Endodermal cell (in vitro differentiated cells): ENCODE results near the gene KLF7. TPM values are rescaled to one million over a fixed set of nuclear protein-coding genes. Genes with fewer than 3 reads are reported as not detected.

Source experiments
- DNase-seq: peaks from one replicate; pipeline ENCODE4 v3.0.0-alpha.2; 2017
- H3K27ac ChIP-seq: 2 replicates; pipeline ENCODE4 v1.5.1; 2013; ENCODE audit warnings: mild to moderate bottlenecking, low read depth, low read length, moderate library complexity
- H3K27me3 ChIP-seq: 2 replicates; pipeline ENCODE4 v1.6.1; 2013; ENCODE audit warnings: mild to moderate bottlenecking, low read length, moderate library complexity; ENCODE audit not compliant: insufficient read depth, control insufficient read depth, poor library complexity, severe bottlenecking
- H3K36me3 ChIP-seq: 2 replicates; pipeline ENCODE4 v1.7.0; 2013; ENCODE audit warnings: mild to moderate bottlenecking, low read length, moderate library complexity; ENCODE audit not compliant: control insufficient read depth, insufficient read depth
- H3K4me1 ChIP-seq: one replicate; pipeline ENCODE4 v1.7.0; 2013; ENCODE audit warnings: low read length; ENCODE audit not compliant: control insufficient read depth, insufficient read depth
- H3K4me3 ChIP-seq: 2 replicates; pipeline ENCODE4 v1.5.1; 2013; ENCODE audit warnings: mild to moderate bottlenecking, low read length, moderate library complexity
- H3K9ac ChIP-seq: 2 replicates; pipeline ENCODE4 v1.6.1; 2013; ENCODE audit warnings: mild to moderate bottlenecking, low read length, moderate library complexity; ENCODE audit not compliant: poor library complexity, severe bottlenecking; ENCODE audit errors: extremely low read depth
- H3K9me3 ChIP-seq: 2 replicates; pipeline ENCODE4 v1.6.1; 2013; ENCODE audit warnings: mild to moderate bottlenecking, low read length, moderate library complexity; ENCODE audit not compliant: control insufficient read depth
- H3K27ac Mint-ChIP-seq: 2 replicates; pipeline ENCODE4 v1.8.0; 2020; ENCODE audit warnings: mixed read lengths
- H3K27me3 Mint-ChIP-seq: 2 replicates; pipeline ENCODE4 v1.8.0; 2021; ENCODE audit warnings: mild to moderate bottlenecking, mixed read lengths; ENCODE audit not compliant: insufficient read depth
- H3K36me3 Mint-ChIP-seq: 2 replicates; pipeline ENCODE4 v1.8.0; 2020; ENCODE audit warnings: low read depth, mixed read lengths
- H3K4me1 Mint-ChIP-seq: 2 replicates; pipeline ENCODE4 v1.8.0; 2020; ENCODE audit warnings: mixed read lengths
- H3K4me3 Mint-ChIP-seq: 2 replicates; pipeline ENCODE4 v1.8.0; 2020; ENCODE audit warnings: mild to moderate bottlenecking, moderate library complexity, mixed read lengths
- H3K9me3 Mint-ChIP-seq: 2 replicates; pipeline ENCODE4 v1.8.0; 2020; ENCODE audit warnings: mild to moderate bottlenecking, mixed read lengths
- WGBS, 2 experiments: methylation state at CpG; one replicate each; pipeline versions ENCODE4 v1.1.5 to v1.1.7; 2013; ENCODE audit warnings: missing lambda C conversion rate in 2 of 2, mixed read lengths in 1 of 2; ENCODE audit not compliant: insufficient coverage in 1 of 2, insufficient read length in 1 of 2; 5-methylcytosine and 5-hydroxymethylcytosine counted together
- total RNA-seq, 2 donors: library from RNA; stranded (reverse); fragmentation: NEBNext Ultra II Directional in 1 of 2; extraction: Animal tissue kit (Norgen Biotek cat#: 25700) in 1 of 2; gene quantifications; 2 replicates in 1 of 2; 3 replicates in 1 of 2; pipeline ENCODE4 v1.2.1, GENCODE V29; 2021
- TF ChIP-seq, protein P1 (sequence below): fragments of 200-600 bp; sonication (generic); conservative IDR thresholded peaks from 2 replicates; pipeline ENCODE4 v1.5.0; 2021; ENCODE audit warnings: antibody characterized with exemption, mild to moderate bottlenecking

KLF7 gene
- total RNA-seq, 2 donors from 2014 or later, result 27.4 to 27.8 TPM

- DNase-seq, result no peak
- H3K27me3 Mint-ChIP-seq, result no peaks in the 10 kb centered on the region
- TF ChIP-seq, protein P1, sequence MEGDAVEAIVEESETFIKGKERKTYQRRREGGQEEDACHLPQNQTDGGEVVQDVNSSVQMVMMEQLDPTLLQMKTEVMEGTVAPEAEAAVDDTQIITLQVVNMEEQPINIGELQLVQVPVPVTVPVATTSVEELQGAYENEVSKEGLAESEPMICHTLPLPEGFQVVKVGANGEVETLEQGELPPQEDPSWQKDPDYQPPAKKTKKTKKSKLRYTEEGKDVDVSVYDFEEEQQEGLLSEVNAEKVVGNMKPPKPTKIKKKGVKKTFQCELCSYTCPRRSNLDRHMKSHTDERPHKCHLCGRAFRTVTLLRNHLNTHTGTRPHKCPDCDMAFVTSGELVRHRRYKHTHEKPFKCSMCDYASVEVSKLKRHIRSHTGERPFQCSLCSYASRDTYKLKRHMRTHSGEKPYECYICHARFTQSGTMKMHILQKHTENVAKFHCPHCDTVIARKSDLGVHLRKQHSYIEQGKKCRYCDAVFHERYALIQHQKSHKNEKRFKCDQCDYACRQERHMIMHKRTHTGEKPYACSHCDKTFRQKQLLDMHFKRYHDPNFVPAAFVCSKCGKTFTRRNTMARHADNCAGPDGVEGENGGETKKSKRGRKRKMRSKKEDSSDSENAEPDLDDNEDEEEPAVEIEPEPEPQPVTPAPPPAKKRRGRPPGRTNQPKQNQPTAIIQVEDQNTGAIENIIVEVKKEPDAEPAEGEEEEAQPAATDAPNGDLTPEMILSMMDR, result no peak
- peaks cover 7% of the 10 kb centered on the region for H3K9me3 Mint-ChIP-seq
- H3K4me1 Mint-ChIP-seq, result peaks cover 41% of the 10 kb centered on the region
- no peak overlapping the region for H3K4me3 Mint-ChIP-seq
- H3K36me3 Mint-ChIP-seq, result no peaks in the 10 kb centered on the region
- H3K27ac Mint-ChIP-seq, result no peak overlapping the region
- Histone ChIP-seq H3K9me3 (no peaks in the 10 kb centered on the region), H3K27ac (no peak overlapping the region), H3K9ac (no peak overlapping the region), H3K27me3 (no peaks in the 10 kb centered on the region), H3K36me3 (no peaks in the 10 kb centered on the region), H3K4me3 (no peak overlapping the region), H3K4me1 (peaks cover 25% of the 10 kb centered on the region)
- 93 to 94% methylated on average over 3 of the region's 3 CpGs for WGBS, 2 experiments
Observed at GRCh38 chr2:207206011-207206410, 40.3 kb upstream of the KLF7 start.

DNA sequence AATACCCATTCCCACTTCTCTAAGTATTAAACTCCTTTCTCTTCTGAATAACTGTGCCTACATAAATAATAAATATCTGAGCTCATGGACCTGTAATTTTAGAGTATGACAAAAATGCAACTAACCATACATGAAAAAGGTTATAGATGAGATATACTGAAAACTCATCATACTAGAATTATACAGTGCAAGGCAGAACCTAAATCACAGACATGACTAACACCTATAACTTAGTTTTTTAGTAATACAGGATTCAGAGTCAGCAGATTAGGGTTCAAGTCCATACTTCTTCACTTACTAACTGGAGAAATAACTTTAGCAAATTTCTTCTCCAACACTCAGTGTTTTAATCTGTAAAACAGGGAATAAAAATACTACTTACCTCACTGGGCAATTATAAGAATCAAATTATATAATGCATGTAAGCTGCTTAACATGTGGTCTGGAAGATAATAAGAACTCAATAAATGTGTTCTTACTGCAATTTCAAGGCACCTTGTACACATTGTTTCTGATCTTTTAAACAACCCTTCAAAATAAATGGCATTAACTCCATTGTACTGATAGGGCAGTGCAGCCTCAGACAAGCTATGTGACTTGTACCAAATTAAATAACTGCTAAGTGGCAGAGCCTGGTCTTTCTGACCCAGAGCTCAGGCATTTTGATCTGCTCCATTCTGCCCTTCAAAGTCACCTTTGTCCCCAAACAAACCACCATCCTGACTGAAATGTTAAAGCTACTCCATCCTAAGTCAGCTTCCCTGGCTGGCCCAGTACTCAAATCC, 39.6 kb upstream of the KLF7 start:
- Mint-ChIP-seq H3K9me3 (peaks cover 7% of the 10 kb centered on the region), H3K27me3 (no peaks in the 10 kb centered on the region), H3K4me1 (peaks cover 47% of the 10 kb centered on the region), H3K36me3 (no peaks in the 10 kb centered on the region), H3K27ac (no peak overlapping the region), H3K4me3 (no peak overlapping the region)
- TF ChIP-seq, protein P1, result no peak
- H3K27me3 ChIP-seq, result no peaks in the 10 kb centered on the region
- H3K9me3 ChIP-seq, result no peaks in the 10 kb centered on the region
- peak overlapping the region; percentile 1 for H3K4me3 ChIP-seq
- no peak for DNase-seq
- no peaks in the 10 kb centered on the region for H3K36me3 ChIP-seq
- H3K27ac ChIP-seq, result no peak overlapping the region
- no peak overlapping the region for H3K9ac ChIP-seq
- H3K4me1 ChIP-seq, result peaks cover 25% of the 10 kb centered on the region

DNA sequence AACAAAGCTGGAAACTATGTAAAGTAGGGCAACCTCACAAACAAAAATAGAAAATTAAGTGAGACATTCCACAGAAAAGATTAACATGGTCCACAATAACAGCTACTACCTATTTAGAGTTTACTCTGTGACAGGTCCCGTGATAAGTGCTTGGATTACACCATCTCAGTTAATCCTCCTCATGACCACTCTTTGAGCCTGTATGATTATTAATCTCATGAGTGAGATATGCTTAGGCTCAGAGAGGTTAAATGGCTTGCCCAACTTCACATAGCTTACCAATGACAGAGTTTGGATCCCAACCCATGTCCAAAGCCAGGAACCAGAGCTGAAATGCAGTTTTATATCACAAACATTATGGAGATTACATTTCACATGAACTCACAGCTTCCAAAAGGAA, 37.3 kb upstream of the KLF7 start:
- H3K36me3 Mint-ChIP-seq, result no peaks in the 10 kb centered on the region

More for the DNA sequence above, 37.3 kb upstream of the KLF7 start:
- Mint-ChIP-seq H3K9me3 (no peaks in the 10 kb centered on the region), H3K4me3 (no peak overlapping the region), H3K27me3 (no peaks in the 10 kb centered on the region), H3K4me1 (peaks cover 54% of the 10 kb centered on the region), H3K27ac (no peak overlapping the region)
- Histone ChIP-seq H3K4me3 (no peak overlapping the region), H3K27ac (no peak overlapping the region), H3K4me1 (peaks cover 35% of the 10 kb centered on the region), H3K9ac (no peak overlapping the region), H3K36me3 (no peaks in the 10 kb centered on the region), H3K9me3 (no peaks in the 10 kb centered on the region), H3K27me3 (no peaks in the 10 kb centered on the region)
- TF ChIP-seq, protein P1, result no peak
- no peak for DNase-seq
- WGBS, 2 experiments, result 25% methylated on average over 1 of the region's 1 CpG; no CpG with 5 or more reads in 1 of the 2 experiments
